ENCODE measurements around the gene RASAL2.

Gene RASAL2

DNA sequence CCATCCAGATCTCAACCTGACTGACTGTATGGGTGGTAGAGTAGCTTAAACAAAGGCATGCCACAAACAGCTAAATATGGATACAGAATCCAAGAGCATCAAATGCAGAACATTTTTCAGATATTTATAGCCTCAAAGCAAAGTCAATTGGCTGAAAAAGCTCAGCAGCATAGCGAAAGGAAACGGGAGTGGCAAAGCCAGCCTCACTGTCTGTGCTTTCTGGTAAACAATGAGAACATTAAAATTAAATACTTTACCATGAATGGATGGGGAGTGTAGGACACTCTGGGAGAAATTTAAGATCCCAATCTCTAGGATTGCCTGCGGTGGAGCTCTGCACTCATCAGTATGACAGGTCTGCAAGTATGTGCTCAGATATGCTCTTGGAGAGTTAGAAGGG, 4.4 kb downstream of the RASAL2 start:
- peak overlapping the region; percentile 5 to 17 (median 16) for H3K27ac Mint-ChIP-seq
- no peaks in the 10 kb centered on the region for H3K9me3 Mint-ChIP-seq
- no peaks in the 10 kb centered on the region for H3K27me3 Mint-ChIP-seq (ENCODE audit: low read depth)
- peaks cover 62% of the 10 kb centered on the region for H3K4me1 Mint-ChIP-seq
- no peaks in the 10 kb centered on the region for H3K36me3 Mint-ChIP-seq (ENCODE audit: low read depth)
- TF ChIP-seq, protein P1, sequence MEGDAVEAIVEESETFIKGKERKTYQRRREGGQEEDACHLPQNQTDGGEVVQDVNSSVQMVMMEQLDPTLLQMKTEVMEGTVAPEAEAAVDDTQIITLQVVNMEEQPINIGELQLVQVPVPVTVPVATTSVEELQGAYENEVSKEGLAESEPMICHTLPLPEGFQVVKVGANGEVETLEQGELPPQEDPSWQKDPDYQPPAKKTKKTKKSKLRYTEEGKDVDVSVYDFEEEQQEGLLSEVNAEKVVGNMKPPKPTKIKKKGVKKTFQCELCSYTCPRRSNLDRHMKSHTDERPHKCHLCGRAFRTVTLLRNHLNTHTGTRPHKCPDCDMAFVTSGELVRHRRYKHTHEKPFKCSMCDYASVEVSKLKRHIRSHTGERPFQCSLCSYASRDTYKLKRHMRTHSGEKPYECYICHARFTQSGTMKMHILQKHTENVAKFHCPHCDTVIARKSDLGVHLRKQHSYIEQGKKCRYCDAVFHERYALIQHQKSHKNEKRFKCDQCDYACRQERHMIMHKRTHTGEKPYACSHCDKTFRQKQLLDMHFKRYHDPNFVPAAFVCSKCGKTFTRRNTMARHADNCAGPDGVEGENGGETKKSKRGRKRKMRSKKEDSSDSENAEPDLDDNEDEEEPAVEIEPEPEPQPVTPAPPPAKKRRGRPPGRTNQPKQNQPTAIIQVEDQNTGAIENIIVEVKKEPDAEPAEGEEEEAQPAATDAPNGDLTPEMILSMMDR (IDR thresholded peaks at IDR 0.05; ENCODE audit: unreplicated experiment in 3 of 3), result no peak
- peak overlapping the region in 2 of 3 experiments; percentile 41 to 91 for H3K4me3 Mint-ChIP-seq

DNA sequence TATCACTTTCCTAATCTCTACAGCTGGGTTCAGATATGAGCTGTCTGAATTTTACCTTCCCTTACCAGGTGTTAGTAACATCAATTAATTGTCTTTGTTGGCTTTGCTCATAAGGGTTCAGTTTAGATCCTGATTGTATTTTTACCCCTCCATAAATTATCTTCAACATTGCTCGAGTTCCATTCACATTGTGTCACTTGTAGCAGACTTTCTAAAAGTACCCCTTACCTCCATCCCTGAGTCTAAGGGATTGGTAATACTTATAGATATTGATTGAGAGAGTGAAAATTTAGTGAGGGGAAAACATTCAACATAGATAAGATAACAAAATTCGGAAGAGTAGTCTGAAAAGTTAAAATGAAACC, 7.3 kb downstream of the RASAL2 start:
- TF ChIP-seq, protein P1 (IDR thresholded peaks at IDR 0.05; ENCODE audit: unreplicated experiment in 3 of 3), result no peak
- H3K27me3 Mint-ChIP-seq (ENCODE audit: low read depth), result no peaks in the 10 kb centered on the region
- peaks cover 46% of the 10 kb centered on the region for H3K4me1 Mint-ChIP-seq
- no peak overlapping the region for H3K4me3 Mint-ChIP-seq
- H3K9me3 Mint-ChIP-seq, result no peaks in the 10 kb centered on the region
- H3K36me3 Mint-ChIP-seq (ENCODE audit: low read depth), result no peaks in the 10 kb centered on the region
- H3K27ac Mint-ChIP-seq, result no peak overlapping the region

GRCh38 chr1:178101654-178102053, 7.8 kb downstream of the RASAL2 start:
- TF ChIP-seq, protein P1 (IDR thresholded peaks at IDR 0.05; ENCODE audit: unreplicated experiment in 3 of 3), result no peak
- H3K9me3 Mint-ChIP-seq, result no peaks in the 10 kb centered on the region
- no peak overlapping the region for H3K4me3 Mint-ChIP-seq
- no peak overlapping the region for H3K27ac Mint-ChIP-seq
- no peaks in the 10 kb centered on the region for H3K27me3 Mint-ChIP-seq (ENCODE audit: low read depth)
- peaks cover 42% of the 10 kb centered on the region for H3K4me1 Mint-ChIP-seq
- no peaks in the 10 kb centered on the region for H3K36me3 Mint-ChIP-seq (ENCODE audit: low read depth)

GRCh38 chr1:178102218-178102617, 8.3 kb downstream of the RASAL2 start:
- no peak overlapping the region for H3K27ac Mint-ChIP-seq
- peaks cover 37% of the 10 kb centered on the region for H3K4me1 Mint-ChIP-seq
- no peaks in the 10 kb centered on the region for H3K36me3 Mint-ChIP-seq (ENCODE audit: low read depth)
- no peaks in the 10 kb centered on the region for H3K27me3 Mint-ChIP-seq (ENCODE audit: low read depth)
- H3K4me3 Mint-ChIP-seq, result no peak overlapping the region
- TF ChIP-seq, protein P1 (IDR thresholded peaks at IDR 0.05; ENCODE audit: unreplicated experiment in 3 of 3), result no peak
- no peaks in the 10 kb centered on the region for H3K9me3 Mint-ChIP-seq

DNA sequence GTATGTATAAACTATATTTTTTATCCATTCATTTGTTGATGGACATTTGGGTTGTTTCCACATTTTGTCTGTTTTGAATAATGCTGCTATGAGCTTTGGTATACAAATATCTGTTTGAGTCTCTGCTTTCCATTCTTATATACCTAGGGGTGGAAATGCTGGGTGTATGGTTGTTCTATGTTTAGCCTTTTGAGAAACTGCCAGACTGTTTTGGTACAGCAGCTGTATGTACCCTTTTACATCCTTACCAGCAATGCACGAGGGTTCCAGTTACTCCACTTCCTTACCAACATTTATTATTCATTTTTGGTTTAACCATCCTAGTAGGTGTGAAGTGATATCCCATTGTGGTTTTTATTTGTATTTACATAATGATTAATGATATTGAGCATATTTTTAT, 13.9 kb downstream of the RASAL2 start:
- Mint-ChIP-seq H3K36me3 (ENCODE audit: low read depth) (no peaks in the 10 kb centered on the region), H3K4me1 (peaks cover 11% of the 10 kb centered on the region), H3K27me3 (ENCODE audit: low read depth) (no peaks in the 10 kb centered on the region), H3K27ac (no peak overlapping the region), H3K4me3 (no peak overlapping the region), H3K9me3 (no peaks in the 10 kb centered on the region)
- TF ChIP-seq, protein P1 (IDR thresholded peaks at IDR 0.05; ENCODE audit: unreplicated experiment in 3 of 3), result no peak

DNA sequence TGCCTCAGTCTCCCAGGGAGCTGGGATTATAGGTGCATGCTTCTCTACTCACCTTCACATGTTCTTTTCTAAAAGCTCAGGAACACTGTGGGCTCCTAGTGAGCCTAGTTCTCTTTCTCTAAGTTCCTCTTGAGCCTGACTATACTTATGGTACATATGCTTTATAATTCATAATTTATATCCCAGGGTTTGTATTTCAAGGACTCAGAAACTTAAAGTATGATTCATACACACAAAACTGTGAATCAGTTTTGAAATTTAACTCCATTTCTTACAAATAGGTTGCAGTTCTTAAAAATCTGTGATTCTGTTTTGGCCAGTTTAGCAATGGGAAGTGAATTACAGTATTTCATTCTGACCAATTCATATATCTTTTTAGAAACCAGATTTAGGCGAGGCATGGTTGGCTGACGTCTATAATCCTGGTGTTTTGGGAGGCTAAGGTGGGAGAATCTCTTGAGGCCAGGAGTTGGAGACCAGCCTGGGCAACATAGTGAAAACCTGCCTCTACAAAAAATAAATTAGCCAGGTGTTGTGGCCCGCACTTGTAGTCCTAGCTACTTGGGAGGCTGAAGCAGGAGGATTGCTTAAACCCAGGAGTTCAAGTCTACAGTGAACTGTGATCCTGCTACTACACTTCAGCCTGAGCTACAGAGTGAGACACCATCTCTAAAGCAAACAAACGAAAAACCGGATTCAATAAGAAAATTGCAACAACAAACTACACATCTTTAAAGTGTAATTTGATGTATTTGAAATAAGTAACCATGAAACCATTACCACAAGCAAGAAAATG, 15.6 kb downstream of the RASAL2 start:
- H3K4me1 Mint-ChIP-seq, result peaks cover 10% of the 10 kb centered on the region
- H3K27me3 Mint-ChIP-seq (ENCODE audit: low read depth), result no peaks in the 10 kb centered on the region
- no peaks in the 10 kb centered on the region for H3K9me3 Mint-ChIP-seq
- H3K27ac Mint-ChIP-seq, result no peak overlapping the region
- H3K36me3 Mint-ChIP-seq (ENCODE audit: low read depth), result no peaks in the 10 kb centered on the region
- no peak overlapping the region for H3K4me3 Mint-ChIP-seq
- TF ChIP-seq, protein P1 (IDR thresholded peaks at IDR 0.05; ENCODE audit: unreplicated experiment in 3 of 3), result no peak

All from nephron (organoid).